ENCODE data around the gene GALNT15. TPM values are rescaled to one million over a fixed set of nuclear protein-coding genes. Genes with fewer than 3 reads are reported as not detected.

GALNT15 gene
- total RNA-seq, 1 experiment from 2014 or later: not detected

GRCh38 chr3:16137044-16137443, 37.4 kb upstream of the GALNT15 start:
- no peak overlapping the region for H3K4me3 ChIP-seq (ENCODE audit: low read length)
- no peaks in the 10 kb centered on the region for H3K4me1 ChIP-seq (ENCODE audit: low read length)
- no peaks in the 10 kb centered on the region for H4K20me1 ChIP-seq (ENCODE audit: insufficient read depth, low read depth, low read length)
- no peak for DNase-seq
- no peak overlapping the region for H3K9ac ChIP-seq (ENCODE audit: low read length)
- no peaks in the 10 kb centered on the region for H3K9me2 ChIP-seq (replicated peaks; ENCODE audit: insufficient read depth, low read length)
- H3K27me3 ChIP-seq (ENCODE audit: low read length): no peaks in the 10 kb centered on the region; the same call in 1 of the 2 replicates
- H3K27ac ChIP-seq (ENCODE audit: low read length): no peak overlapping the region
- H3K36me3 ChIP-seq (ENCODE audit: insufficient read depth, low read length): no peaks in the 10 kb centered on the region
- no peak overlapping the region for H2AFZ ChIP-seq (ENCODE audit: low read length)
- no peaks in the 10 kb centered on the region for H3K79me2 ChIP-seq (ENCODE audit: low read length)
- H3K9me3 ChIP-seq (ENCODE audit: low read length): no peaks in the 10 kb centered on the region
- H3K4me2 ChIP-seq (ENCODE audit: low read depth, low read length, poor library complexity, severe bottlenecking): no peak overlapping the region

DNA sequence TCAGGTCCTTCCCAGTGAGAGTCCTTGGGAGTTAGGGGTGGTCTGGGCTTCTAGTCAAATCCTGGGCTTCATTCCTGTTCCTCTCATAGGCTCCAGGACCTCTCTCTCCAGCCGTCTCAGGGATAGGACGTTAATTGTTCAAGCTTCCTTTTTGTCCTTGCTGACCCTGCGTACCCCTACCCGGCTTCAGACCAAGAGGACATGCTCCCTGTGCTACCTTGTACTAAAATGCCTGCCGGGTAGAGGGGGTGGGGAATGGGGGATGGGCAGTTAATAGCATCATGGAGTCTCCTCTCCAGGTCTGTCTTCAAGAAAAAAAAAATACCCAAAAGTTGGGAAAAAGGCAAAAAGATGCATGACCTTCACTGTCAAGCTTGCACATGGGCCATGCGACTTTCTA, 36.5 kb upstream of the GALNT15 start:
- H2AFZ ChIP-seq (ENCODE audit: low read length): no peak overlapping the region
- H3K4me2 ChIP-seq (ENCODE audit: low read depth, low read length, poor library complexity, severe bottlenecking): no peak overlapping the region
- no peaks in the 10 kb centered on the region for H3K36me3 ChIP-seq (ENCODE audit: insufficient read depth, low read length)
- no peaks in the 10 kb centered on the region for H3K9me3 ChIP-seq (ENCODE audit: low read length)
- no peaks in the 10 kb centered on the region for H3K4me1 ChIP-seq (ENCODE audit: low read length)
- no peak overlapping the region for H3K27ac ChIP-seq (ENCODE audit: low read length)
- H3K27me3 ChIP-seq (ENCODE audit: low read length): no peaks in the 10 kb centered on the region; the same call in 1 of the 2 replicates
- no peak overlapping the region for H3K4me3 ChIP-seq (ENCODE audit: low read length)
- no peak overlapping the region for H3K9ac ChIP-seq (ENCODE audit: low read length)
- no peaks in the 10 kb centered on the region for H3K9me2 ChIP-seq (replicated peaks; ENCODE audit: insufficient read depth, low read length)
- H4K20me1 ChIP-seq (ENCODE audit: insufficient read depth, low read depth, low read length): no peaks in the 10 kb centered on the region
- DNase-seq: no peak
- H3K79me2 ChIP-seq (ENCODE audit: low read length): no peaks in the 10 kb centered on the region

- Histone ChIP-seq H3K4me3 (ENCODE audit: low read length) (no peak overlapping the region), H3K9me3 (ENCODE audit: low read length) (no peaks in the 10 kb centered on the region), H3K9me2 (replicated peaks; ENCODE audit: insufficient read depth, low read length) (no peaks in the 10 kb centered on the region), H3K4me2 (ENCODE audit: low read depth, low read length, poor library complexity, severe bottlenecking) (no peak overlapping the region), H2AFZ (ENCODE audit: low read length) (no peak overlapping the region), H3K27ac (ENCODE audit: low read length) (no peak overlapping the region), H3K27me3 (ENCODE audit: low read length) (no peaks in the 10 kb centered on the region; the same call in 1 of the 2 replicates), H4K20me1 (ENCODE audit: insufficient read depth, low read depth, low read length) (no peaks in the 10 kb centered on the region), H3K4me1 (ENCODE audit: low read length) (no peaks in the 10 kb centered on the region), H3K79me2 (ENCODE audit: low read length) (no peaks in the 10 kb centered on the region), H3K36me3 (ENCODE audit: insufficient read depth, low read length) (no peaks in the 10 kb centered on the region; the same call in 1 of the 2 replicates), H3K9ac (ENCODE audit: low read length) (no peak overlapping the region)
- no peak for DNase-seq
Observed at GRCh38 chr3:16140116-16140893, 34.2 kb upstream of the GALNT15 start.

GRCh38 chr3:16140894-16141285, 33.6 kb upstream of the GALNT15 start:
- Histone ChIP-seq H3K27me3 (ENCODE audit: low read length) (no peaks in the 10 kb centered on the region; the same call in 1 of the 2 replicates), H3K9me2 (replicated peaks; ENCODE audit: insufficient read depth, low read length) (no peaks in the 10 kb centered on the region), H3K4me2 (ENCODE audit: low read depth, low read length, poor library complexity, severe bottlenecking) (no peak overlapping the region), H4K20me1 (ENCODE audit: insufficient read depth, low read depth, low read length) (no peaks in the 10 kb centered on the region), H2AFZ (ENCODE audit: low read length) (no peak overlapping the region), H3K9ac (ENCODE audit: low read length) (no peak overlapping the region), H3K4me3 (ENCODE audit: low read length) (no peak overlapping the region), H3K36me3 (ENCODE audit: insufficient read depth, low read length) (no peaks in the 10 kb centered on the region; the same call in 1 of the 2 replicates), H3K27ac (ENCODE audit: low read length) (no peak overlapping the region), H3K4me1 (ENCODE audit: low read length) (no peaks in the 10 kb centered on the region), H3K79me2 (ENCODE audit: low read length) (no peaks in the 10 kb centered on the region), H3K9me3 (ENCODE audit: low read length) (no peaks in the 10 kb centered on the region)
- peak; percentile 32 for DNase-seq

DNA sequence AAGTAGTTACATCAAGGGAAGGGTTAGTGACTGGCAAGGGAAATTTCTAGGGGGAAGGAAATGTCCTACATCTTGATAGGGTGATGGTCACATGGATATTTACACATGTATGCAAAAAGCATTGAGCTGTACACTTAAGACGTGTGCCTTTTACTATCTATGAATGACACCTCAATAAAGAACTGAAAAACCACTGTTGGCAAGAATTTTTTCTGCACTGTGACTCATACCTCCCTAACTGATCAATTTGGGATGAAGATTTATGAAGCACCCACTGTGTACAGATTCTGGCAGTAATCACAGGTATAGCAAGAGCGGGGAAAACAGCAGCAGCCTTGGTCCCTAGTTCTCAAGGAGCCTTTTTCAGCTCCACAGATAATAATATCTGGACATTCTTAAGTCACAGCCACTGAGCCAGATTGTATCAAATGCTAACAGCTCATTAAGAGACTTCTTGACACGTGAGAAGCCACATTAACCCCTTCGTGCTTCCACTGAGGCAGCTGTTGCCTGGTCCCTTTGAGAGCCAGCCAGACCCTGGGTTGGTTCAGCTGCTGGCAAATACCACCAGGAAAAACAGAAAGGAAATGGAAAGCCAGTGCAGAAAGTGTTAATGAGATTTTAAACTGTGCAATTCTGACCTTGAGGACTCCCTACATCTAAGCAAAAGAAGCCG, 32.0 kb upstream of the GALNT15 start:
- H3K9me3 ChIP-seq (ENCODE audit: low read length): no peaks in the 10 kb centered on the region
- H3K79me2 ChIP-seq (ENCODE audit: low read length): no peaks in the 10 kb centered on the region
- H4K20me1 ChIP-seq (ENCODE audit: insufficient read depth, low read depth, low read length): no peaks in the 10 kb centered on the region
- DNase-seq: no peak
- H3K4me1 ChIP-seq (ENCODE audit: low read length): peaks cover 8% of the 10 kb centered on the region
- no peak overlapping the region for H3K4me3 ChIP-seq (ENCODE audit: low read length)
- no peaks in the 10 kb centered on the region; the same call in 1 of the 2 replicates for H3K27me3 ChIP-seq (ENCODE audit: low read length)
- H3K9ac ChIP-seq (ENCODE audit: low read length): no peak overlapping the region
- H2AFZ ChIP-seq (ENCODE audit: low read length): no peak overlapping the region
- no peaks in the 10 kb centered on the region for H3K9me2 ChIP-seq (replicated peaks; ENCODE audit: insufficient read depth, low read length)
- no peak overlapping the region for H3K27ac ChIP-seq (ENCODE audit: low read length)
- no peak overlapping the region for H3K4me2 ChIP-seq (ENCODE audit: low read depth, low read length, poor library complexity, severe bottlenecking)
- no peaks in the 10 kb centered on the region; the same call in 1 of the 2 replicates for H3K36me3 ChIP-seq (ENCODE audit: insufficient read depth, low read length)

DNA sequence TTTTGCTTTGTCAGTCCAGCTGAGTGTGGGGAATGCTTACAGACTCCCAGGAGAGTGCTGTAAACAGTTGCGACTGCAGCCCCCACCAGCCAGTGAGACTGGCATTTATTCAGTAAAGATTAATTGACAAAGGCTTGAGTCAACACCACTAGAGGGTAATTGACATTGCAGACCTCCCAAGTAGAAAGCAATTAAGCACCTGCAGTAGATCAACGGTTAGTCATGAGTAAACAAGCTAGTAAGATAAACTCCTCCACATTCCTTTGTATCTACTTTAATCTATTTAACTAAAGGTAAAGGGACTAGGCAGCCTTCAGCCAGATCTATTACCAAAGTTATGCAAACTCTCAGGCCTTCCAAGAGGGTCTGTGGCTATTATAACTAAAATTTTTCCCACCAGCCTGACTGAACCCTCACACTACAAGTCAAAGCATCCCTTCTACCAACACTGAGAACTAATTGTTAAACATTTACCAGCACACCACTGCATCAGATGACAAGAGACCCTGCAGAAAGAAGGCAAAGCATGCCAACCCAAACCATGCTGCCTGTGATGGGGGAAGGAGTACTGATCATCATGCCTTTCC, 30.5 kb upstream of the GALNT15 start:
- peak; percentile 17 for DNase-seq
- Histone ChIP-seq H3K4me1 (ENCODE audit: low read length) (peaks cover 16% of the 10 kb centered on the region), H3K27me3 (ENCODE audit: low read length) (no peaks in the 10 kb centered on the region; the same call in 1 of the 2 replicates), H3K4me2 (ENCODE audit: low read depth, low read length, poor library complexity, severe bottlenecking) (no peak overlapping the region), H4K20me1 (ENCODE audit: insufficient read depth, low read depth, low read length) (no peaks in the 10 kb centered on the region), H3K79me2 (ENCODE audit: low read length) (no peaks in the 10 kb centered on the region), H3K36me3 (ENCODE audit: insufficient read depth, low read length) (no peaks in the 10 kb centered on the region; the same call in 1 of the 2 replicates), H2AFZ (ENCODE audit: low read length) (no peak overlapping the region), H3K27ac (ENCODE audit: low read length) (no peak overlapping the region), H3K9ac (ENCODE audit: low read length) (no peak overlapping the region), H3K4me3 (ENCODE audit: low read length) (no peak overlapping the region), H3K9me2 (replicated peaks; ENCODE audit: insufficient read depth, low read length) (no peaks in the 10 kb centered on the region), H3K9me3 (ENCODE audit: low read length) (no peaks in the 10 kb centered on the region)

DNA sequence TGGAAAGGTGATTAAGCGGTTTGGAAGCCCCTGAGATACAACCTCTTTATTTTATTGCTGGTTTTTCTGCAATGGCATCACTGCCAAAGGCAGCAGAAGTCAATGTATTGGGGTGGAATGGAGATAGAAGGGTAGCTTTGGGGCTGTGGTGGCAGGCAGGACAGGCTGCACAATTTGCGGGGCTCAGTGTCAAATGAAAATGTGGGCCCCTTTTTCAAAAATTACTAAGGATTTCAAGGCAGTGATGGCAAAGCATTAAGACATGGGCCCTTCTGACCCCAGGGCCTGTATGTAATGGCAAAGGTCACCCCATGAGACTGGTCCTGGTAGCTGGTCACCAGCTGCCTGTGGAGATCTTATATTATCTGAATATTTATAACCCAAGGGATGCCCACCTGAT, 29.3 kb upstream of the GALNT15 start:
- H3K4me1 ChIP-seq (ENCODE audit: low read length): peaks cover 16% of the 10 kb centered on the region
- no peaks in the 10 kb centered on the region for H3K79me2 ChIP-seq (ENCODE audit: low read length)
- no peak overlapping the region for H3K4me2 ChIP-seq (ENCODE audit: low read depth, low read length, poor library complexity, severe bottlenecking)
- H3K9me2 ChIP-seq (replicated peaks; ENCODE audit: insufficient read depth, low read length): no peaks in the 10 kb centered on the region
- H2AFZ ChIP-seq (ENCODE audit: low read length): no peak overlapping the region
- H3K4me3 ChIP-seq (ENCODE audit: low read length): no peak overlapping the region
- no peaks in the 10 kb centered on the region for H3K9me3 ChIP-seq (ENCODE audit: low read length)
- H3K9ac ChIP-seq (ENCODE audit: low read length): no peak overlapping the region
- no peaks in the 10 kb centered on the region for H4K20me1 ChIP-seq (ENCODE audit: insufficient read depth, low read depth, low read length)
- no peaks in the 10 kb centered on the region; the same call in 1 of the 2 replicates for H3K27me3 ChIP-seq (ENCODE audit: low read length)
- no peak overlapping the region for H3K27ac ChIP-seq (ENCODE audit: low read length)
- H3K36me3 ChIP-seq (ENCODE audit: insufficient read depth, low read length): no peaks in the 10 kb centered on the region; the same call in 1 of the 2 replicates
- DNase-seq: peak; percentile 28
